ENCODE measurements around the gene YWHAB.

- TF ChIP-seq, protein P1, sequence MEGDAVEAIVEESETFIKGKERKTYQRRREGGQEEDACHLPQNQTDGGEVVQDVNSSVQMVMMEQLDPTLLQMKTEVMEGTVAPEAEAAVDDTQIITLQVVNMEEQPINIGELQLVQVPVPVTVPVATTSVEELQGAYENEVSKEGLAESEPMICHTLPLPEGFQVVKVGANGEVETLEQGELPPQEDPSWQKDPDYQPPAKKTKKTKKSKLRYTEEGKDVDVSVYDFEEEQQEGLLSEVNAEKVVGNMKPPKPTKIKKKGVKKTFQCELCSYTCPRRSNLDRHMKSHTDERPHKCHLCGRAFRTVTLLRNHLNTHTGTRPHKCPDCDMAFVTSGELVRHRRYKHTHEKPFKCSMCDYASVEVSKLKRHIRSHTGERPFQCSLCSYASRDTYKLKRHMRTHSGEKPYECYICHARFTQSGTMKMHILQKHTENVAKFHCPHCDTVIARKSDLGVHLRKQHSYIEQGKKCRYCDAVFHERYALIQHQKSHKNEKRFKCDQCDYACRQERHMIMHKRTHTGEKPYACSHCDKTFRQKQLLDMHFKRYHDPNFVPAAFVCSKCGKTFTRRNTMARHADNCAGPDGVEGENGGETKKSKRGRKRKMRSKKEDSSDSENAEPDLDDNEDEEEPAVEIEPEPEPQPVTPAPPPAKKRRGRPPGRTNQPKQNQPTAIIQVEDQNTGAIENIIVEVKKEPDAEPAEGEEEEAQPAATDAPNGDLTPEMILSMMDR (conservative IDR thresholded peaks at IDR 0.05; ENCODE audit: low read length), result no peak
- no peak for TF ChIP-seq EZH2phosphoT487 (IDR thresholded peaks at IDR 0.05; ENCODE audit: borderline replicate concordance)
Observed at GRCh38 chr20:44908987-44909871, 23.7 kb downstream of the YWHAB start.

Measured in Loucy (cell line).